SK-N-SH treated with all-trans-retinoic acid at 6 μM for 48 hours (cell line): ENCODE data around the gene CXXC5.
A peak's percentile ranks its signal among the peaks of the same experiment; 100 is the strongest.

Experiments
- ARNTL ChIP-seq: fragments of 450-650 bp; formaldehyde crosslinking; IDR thresholded peaks from 2 replicates; pipeline ENCODE4 v1.5.0; 2020; ENCODE audit warnings: low read depth, mild to moderate bottlenecking, moderate library complexity, borderline replicate concordance
- GLIS3 ChIP-seq: fragments of 250-450 bp; sonication (Bioruptor Pico); IDR thresholded peaks from 2 replicates; pipeline ENCODE4 v1.5.0; 2020; ENCODE audit warnings: mild to moderate bottlenecking, moderate library complexity
- RARB ChIP-seq: fragments of 250-450 bp; sonication (Bioruptor Pico); IDR thresholded peaks from 2 replicates; pipeline ENCODE4 v1.8.0; 2021; ENCODE audit warnings: mild to moderate bottlenecking, moderate library complexity
- TF ChIP-seq, protein P1 (sequence below): fragments of 250-450 bp; sonication (Bioruptor Pico); IDR thresholded peaks from 2 replicates; pipeline ENCODE4 v1.5.1; 2021; ENCODE audit warnings: mild to moderate bottlenecking, moderate library complexity
- TF ChIP-seq, protein P2 (sequence below): fragments of 250-450 bp; sonication (Bioruptor Pico); IDR thresholded peaks from 2 replicates; pipeline ENCODE4 v1.8.0; 2020; ENCODE audit warnings: mild to moderate bottlenecking, moderate library complexity, borderline replicate concordance
- TF ChIP-seq, protein P3 (sequence below): fragments of 250-450 bp; sonication (Bioruptor Pico); IDR thresholded peaks from 2 replicates; pipeline ENCODE4 v1.5.1; 2020; ENCODE audit warnings: low read depth, mild to moderate bottlenecking, moderate library complexity

DNA sequence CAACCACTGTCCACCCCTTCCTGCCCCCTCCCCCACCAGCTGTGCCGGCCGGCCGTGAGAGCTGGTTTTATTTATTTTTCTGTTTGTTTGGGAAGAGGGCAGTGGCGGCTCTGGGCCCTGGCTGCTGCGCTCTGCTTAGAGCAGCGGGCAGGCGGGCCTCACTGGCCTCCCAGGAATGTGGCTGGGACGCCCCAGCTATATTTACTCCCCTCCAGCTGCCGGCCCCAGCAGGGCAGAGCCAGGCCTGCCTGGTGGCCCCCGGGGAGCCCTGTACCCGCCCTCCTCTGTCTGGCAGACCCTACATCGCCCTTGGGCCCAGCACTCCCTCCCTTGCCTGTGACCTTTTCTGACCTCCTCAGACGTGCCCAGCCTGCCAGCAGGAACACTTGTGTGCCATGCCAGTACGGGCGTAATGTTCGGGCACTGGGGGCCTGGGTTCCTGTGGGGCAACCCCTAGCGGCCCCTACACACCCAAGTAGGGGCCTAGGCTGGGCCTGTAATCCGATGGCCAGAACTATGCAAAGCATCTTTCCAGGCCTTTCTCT lies 7.7 kb downstream of the CXXC5 start:
- TF ChIP-seq, protein P1, sequence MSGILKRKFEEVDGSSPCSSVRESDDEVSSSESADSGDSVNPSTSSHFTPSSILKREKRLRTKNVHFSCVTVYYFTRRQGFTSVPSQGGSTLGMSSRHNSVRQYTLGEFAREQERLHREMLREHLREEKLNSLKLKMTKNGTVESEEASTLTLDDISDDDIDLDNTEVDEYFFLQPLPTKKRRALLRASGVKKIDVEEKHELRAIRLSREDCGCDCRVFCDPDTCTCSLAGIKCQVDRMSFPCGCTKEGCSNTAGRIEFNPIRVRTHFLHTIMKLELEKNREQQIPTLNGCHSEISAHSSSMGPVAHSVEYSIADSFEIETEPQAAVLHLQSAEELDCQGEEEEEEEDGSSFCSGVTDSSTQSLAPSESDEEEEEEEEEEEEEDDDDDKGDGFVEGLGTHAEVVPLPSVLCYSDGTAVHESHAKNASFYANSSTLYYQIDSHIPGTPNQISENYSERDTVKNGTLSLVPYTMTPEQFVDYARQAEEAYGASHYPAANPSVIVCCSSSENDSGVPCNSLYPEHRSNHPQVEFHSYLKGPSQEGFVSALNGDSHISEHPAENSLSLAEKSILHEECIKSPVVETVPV (CRISPR knock-in tag), result no peak
- TF ChIP-seq, protein P2, sequence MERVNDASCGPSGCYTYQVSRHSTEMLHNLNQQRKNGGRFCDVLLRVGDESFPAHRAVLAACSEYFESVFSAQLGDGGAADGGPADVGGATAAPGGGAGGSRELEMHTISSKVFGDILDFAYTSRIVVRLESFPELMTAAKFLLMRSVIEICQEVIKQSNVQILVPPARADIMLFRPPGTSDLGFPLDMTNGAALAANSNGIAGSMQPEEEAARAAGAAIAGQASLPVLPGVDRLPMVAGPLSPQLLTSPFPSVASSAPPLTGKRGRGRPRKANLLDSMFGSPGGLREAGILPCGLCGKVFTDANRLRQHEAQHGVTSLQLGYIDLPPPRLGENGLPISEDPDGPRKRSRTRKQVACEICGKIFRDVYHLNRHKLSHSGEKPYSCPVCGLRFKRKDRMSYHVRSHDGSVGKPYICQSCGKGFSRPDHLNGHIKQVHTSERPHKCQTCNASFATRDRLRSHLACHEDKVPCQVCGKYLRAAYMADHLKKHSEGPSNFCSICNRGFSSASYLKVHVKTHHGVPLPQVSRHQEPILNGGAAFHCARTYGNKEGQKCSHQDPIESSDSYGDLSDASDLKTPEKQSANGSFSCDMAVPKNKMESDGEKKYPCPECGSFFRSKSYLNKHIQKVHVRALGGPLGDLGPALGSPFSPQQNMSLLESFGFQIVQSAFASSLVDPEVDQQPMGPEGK (CRISPR knock-in tag), result peak; percentile 35; the same call in 1 of the 2 replicates
- TF ChIP-seq ARNTL (CRISPR knock-in tag) (no peak), RARB (CRISPR knock-in tag) (no peak), GLIS3 (CRISPR knock-in tag) (no peak)
- TF ChIP-seq, protein P3, sequence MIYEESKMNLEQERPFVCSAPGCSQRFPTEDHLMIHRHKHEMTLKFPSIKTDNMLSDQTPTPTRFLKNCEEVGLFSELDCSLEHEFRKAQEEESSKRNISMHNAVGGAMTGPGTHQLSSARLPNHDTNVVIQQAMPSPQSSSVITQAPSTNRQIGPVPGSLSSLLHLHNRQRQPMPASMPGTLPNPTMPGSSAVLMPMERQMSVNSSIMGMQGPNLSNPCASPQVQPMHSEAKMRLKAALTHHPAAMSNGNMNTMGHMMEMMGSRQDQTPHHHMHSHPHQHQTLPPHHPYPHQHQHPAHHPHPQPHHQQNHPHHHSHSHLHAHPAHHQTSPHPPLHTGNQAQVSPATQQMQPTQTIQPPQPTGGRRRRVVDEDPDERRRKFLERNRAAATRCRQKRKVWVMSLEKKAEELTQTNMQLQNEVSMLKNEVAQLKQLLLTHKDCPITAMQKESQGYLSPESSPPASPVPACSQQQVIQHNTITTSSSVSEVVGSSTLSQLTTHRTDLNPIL (CRISPR knock-in tag), result no peak
